ENCODE results near the gene ASPRV1. TPM values are rescaled to one million over a fixed set of nuclear protein-coding genes. Genes with fewer than 3 reads are reported as not detected.
A peak's percentile ranks its signal among the peaks of the same experiment; 100 is the strongest.

ASPRV1 gene
- total and polyA plus RNA-seq, 10 donors: 1.2 to 5.3 (median 3.5) TPM

DNA sequence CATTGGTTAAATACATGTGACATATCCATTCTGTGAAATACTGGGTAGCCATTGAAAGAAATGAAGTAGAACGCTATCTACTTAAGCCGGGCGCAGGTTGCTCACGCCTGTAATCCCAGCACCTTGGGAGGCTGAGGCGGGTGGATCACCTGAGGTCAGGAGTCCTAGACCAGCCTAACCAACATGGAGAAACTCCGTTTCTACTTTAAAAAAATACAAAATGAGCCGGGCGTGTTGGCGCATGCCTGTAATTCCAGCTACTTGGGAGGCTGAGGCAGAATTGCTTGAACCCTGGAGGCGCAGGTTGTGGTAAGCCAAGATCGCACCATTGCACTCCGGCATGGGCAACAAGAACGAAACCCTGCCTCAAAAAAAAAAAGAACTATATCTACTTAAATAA is 45.7 kb upstream of the ASPRV1 start:
- no peak for TF ChIP-seq POLR2AphosphoS5 (IDR thresholded peaks at IDR 0.05)
- TF ChIP-seq POLR2A (IDR thresholded peaks at IDR 0.05): no peak
- TF ChIP-seq, protein P1, sequence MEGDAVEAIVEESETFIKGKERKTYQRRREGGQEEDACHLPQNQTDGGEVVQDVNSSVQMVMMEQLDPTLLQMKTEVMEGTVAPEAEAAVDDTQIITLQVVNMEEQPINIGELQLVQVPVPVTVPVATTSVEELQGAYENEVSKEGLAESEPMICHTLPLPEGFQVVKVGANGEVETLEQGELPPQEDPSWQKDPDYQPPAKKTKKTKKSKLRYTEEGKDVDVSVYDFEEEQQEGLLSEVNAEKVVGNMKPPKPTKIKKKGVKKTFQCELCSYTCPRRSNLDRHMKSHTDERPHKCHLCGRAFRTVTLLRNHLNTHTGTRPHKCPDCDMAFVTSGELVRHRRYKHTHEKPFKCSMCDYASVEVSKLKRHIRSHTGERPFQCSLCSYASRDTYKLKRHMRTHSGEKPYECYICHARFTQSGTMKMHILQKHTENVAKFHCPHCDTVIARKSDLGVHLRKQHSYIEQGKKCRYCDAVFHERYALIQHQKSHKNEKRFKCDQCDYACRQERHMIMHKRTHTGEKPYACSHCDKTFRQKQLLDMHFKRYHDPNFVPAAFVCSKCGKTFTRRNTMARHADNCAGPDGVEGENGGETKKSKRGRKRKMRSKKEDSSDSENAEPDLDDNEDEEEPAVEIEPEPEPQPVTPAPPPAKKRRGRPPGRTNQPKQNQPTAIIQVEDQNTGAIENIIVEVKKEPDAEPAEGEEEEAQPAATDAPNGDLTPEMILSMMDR (IDR thresholded peaks at IDR 0.05 in 8 of 11, conservative IDR thresholded peaks at IDR 0.05 in 3 of 11): no peak
- WGBS, 5 donors: 96 to 98% (median 97%) methylated on average over 13 of the region's 13 CpGs
- H3K27ac ChIP-seq: no peak overlapping the region
- H3K27me3 ChIP-seq (replicated peaks in 1 of 7): no peaks in the 10 kb centered on the region
- peaks cover 0 to 28% (median 11%) of the 10 kb centered on the region in 6 donors for H3K4me1 ChIP-seq
- intact Hi-C loops (cut with DNase I; ENCODE audit: low total_unique reads): no loop called here
- no peaks in the 10 kb centered on the region for H3K9me3 ChIP-seq
- DNase-seq: no peak
- no peak overlapping the region for H3K4me3 ChIP-seq
- H3K36me3 ChIP-seq: peaks cover 0 to 9% (median 0%) of the 10 kb centered on the region in 6 donors

DNA sequence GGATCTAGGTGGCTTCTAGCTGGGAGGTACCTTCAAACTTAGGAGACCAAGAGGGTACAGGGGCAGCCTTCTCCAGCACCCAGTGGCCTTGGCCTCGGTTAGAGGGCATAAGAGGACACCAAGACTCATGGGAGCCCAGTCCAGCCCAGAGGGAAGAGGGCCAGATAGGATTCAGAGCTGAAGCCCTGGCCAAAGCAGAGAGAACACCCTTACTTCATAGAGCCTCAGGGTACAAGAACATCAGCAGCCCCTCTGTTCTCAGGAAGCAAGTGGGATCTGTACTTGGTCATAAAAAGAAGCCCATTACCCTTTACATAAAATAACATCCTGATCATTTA is 45.0 kb upstream of the ASPRV1 start:
- TF ChIP-seq, protein P1 (IDR thresholded peaks at IDR 0.05 in 8 of 11, conservative IDR thresholded peaks at IDR 0.05 in 3 of 11): no peak
- TF ChIP-seq POLR2AphosphoS5 (IDR thresholded peaks at IDR 0.05): no peak
- no peak for TF ChIP-seq POLR2A (IDR thresholded peaks at IDR 0.05)
- peaks cover 0 to 2% (median 0%) of the 10 kb centered on the region in 6 donors for H3K36me3 ChIP-seq
- H3K4me3 ChIP-seq: no peak overlapping the region
- 75 to 92% (median 78%) methylated on average over 1 of the region's 1 CpG for WGBS, 5 donors
- H3K27ac ChIP-seq: peak overlapping the region in 1 of 8 donors; percentile 2
- H3K4me1 ChIP-seq: peaks cover 0 to 27% (median 11%) of the 10 kb centered on the region in 6 donors
- intact Hi-C loops (cut with DNase I; ENCODE audit: low total_unique reads): no loop called here
- H3K27me3 ChIP-seq (replicated peaks in 1 of 7): no peaks in the 10 kb centered on the region
- DNase-seq: no peak
- H3K9me3 ChIP-seq: no peaks in the 10 kb centered on the region

DNA sequence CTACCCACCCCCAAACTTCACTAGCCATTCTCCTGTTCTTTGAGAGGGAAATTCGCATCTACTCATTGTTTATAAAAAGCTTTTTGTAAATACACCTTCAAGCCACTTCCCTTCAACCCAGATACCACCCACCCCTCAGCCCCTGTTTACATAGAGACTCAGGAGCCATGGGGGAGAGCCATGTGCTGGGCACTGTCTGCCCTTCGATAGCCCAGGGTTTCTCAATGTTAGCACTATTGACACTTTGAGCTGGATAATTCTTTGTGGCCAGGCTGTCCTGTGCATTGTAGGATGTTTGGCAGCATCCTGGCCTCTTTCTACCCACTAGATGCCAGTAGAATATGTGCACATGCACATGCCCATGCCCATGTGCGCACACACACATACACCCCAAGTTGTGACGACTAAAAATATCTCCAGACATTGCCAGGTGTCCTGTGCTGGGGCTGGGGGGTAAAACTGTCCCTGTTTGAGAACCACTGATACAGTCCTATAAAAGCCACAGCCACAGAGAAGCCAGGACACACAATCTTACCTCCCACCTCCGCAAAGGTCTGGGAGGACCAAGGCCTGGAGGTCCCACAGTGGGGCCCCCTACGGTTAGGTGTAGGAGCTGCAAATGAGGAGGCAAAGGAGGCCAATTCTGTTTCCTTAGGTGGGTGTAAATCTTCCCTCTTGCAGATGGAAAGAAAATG is 44.5 kb upstream of the ASPRV1 start:
- H3K4me1 ChIP-seq: peaks cover 0 to 22% (median 8%) of the 10 kb centered on the region in 6 donors
- intact Hi-C loops (cut with DNase I; ENCODE audit: low total_unique reads): no loop called here
- DNase-seq: no peak
- WGBS, 5 donors: 85 to 93% (median 91%) methylated on average over 6 of the region's 6 CpGs
- no peak for TF ChIP-seq POLR2AphosphoS5 (IDR thresholded peaks at IDR 0.05)
- TF ChIP-seq, protein P1 (IDR thresholded peaks at IDR 0.05 in 8 of 11, conservative IDR thresholded peaks at IDR 0.05 in 3 of 11): no peak
- TF ChIP-seq POLR2A (IDR thresholded peaks at IDR 0.05): no peak
- no peaks in the 10 kb centered on the region for H3K27me3 ChIP-seq (replicated peaks in 1 of 7)
- no peaks in the 10 kb centered on the region for H3K9me3 ChIP-seq
- H3K27ac ChIP-seq: peak overlapping the region in 1 of 8 donors; percentile 2
- peaks cover 0 to 2% (median 0%) of the 10 kb centered on the region in 6 donors for H3K36me3 ChIP-seq
- no peak overlapping the region for H3K4me3 ChIP-seq

DNA sequence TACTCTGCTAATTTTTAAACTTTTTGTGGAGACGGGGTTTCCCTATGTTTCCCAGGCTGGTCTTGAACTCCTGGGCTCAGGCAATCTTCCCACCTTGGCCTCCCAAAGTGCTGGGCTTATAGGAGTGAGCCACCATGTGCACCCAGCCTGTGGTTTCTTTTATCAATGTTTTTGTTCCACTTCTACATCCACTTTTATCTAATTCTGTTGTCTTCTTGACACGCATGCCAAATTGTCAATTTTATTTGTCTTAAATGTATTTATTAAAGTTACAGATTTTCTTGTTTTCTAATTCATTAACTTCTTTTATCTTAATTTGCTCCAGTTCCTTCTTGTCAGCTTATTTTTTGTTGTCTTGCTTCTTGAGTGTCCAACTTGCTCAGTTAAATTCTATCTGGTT is 43.8 kb upstream of the ASPRV1 start:
- intact Hi-C loops (cut with DNase I; ENCODE audit: low total_unique reads): no loop called here
- TF ChIP-seq, protein P1 (IDR thresholded peaks at IDR 0.05 in 8 of 11, conservative IDR thresholded peaks at IDR 0.05 in 3 of 11): no peak
- 91 to 98% (median 95%) methylated on average over 2 of the region's 2 CpGs for WGBS, 5 donors
- peaks cover 0 to 15% (median 5%) of the 10 kb centered on the region in 6 donors for H3K4me1 ChIP-seq
- H3K36me3 ChIP-seq: peaks cover 0 to 2% (median 0%) of the 10 kb centered on the region in 6 donors
- no peaks in the 10 kb centered on the region for H3K9me3 ChIP-seq
- H3K4me3 ChIP-seq: no peak overlapping the region
- DNase-seq: no peak
- no peak overlapping the region for H3K27ac ChIP-seq
- no peaks in the 10 kb centered on the region for H3K27me3 ChIP-seq (replicated peaks in 1 of 7)

Measured in spleen (tissue), 11 donors.